ENCODE measurements around the gene CDON.

GRCh38 chr11:125978181-125978716, 84.4 kb downstream of the CDON start:
- TF ChIP-seq CTCF (IDR thresholded peaks at IDR 0.05): no peak
- TF ChIP-seq ZFX (IDR thresholded peaks at IDR 0.05; ENCODE audit: borderline replicate concordance): no peak

Data from 22Rv1 (cell line).